Head of caudate nucleus (tissue), 42 donors: ENCODE measurements around the gene YARS1.
"Not testable (repeated sequence)": the region's sequence is repeated elsewhere in the genome, so short reads cannot be mapped to it uniquely, and the experiment has no call there.

Experiments used
- DNase-seq, 42 donors: peaks; one replicate each; pipeline versions ENCODE4 v3.0.0 to v3.0.0-alpha.2; 2020 to 2021; ENCODE audit warnings: mixed read lengths in 7 of 42
- intact Hi-C: fragments of 100-400 bp; cut with DNase I; formaldehyde crosslinking; loops from one replicate; pipeline ENCODE4 v1.15.0; 2022

YARS1 gene

DNA sequence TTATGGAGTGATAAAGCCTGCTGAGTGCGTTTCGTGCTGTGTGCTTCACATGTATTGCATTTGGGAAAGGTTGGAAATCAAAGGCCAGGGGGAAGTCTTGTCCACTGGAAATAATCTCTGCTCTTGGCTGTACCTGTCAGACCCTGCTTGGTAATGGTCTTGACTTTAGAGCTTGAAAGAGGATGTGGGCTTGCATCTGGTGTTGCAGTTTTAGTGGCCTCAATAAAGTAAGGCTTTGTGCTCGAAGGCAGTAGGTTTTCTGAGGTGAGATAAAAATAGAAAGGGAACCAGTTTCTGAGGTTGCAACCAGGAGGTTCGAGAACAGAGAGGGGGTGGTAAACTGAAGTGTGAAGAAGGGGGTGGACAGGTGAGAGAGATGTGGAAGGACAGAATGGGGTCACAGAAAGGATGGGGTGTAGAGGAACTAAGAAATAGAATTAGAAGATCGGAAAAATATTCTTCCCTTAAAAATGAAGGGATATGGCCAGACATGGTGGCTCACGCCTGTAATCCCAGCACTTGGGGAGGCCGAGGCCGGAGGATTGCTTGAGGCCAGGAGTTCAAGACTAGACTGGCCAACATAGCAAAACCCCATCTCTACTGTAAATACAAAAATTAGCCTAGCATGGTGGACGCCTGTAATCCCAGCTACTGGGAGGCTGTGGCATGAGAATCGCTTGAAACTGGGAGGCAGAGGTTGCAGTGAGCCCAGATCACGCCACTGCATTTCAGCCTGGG lies 1.8 kb upstream of the YARS1 start:
- peak in 30 of 42 donors; percentile 22 to 84 (median 58) for DNase-seq
- intact Hi-C loops, result loop anchor here (5.0 kb wide), 1 partner anchor 53 kb away; the partner anchor contains the start of gene FNDC5

DNA sequence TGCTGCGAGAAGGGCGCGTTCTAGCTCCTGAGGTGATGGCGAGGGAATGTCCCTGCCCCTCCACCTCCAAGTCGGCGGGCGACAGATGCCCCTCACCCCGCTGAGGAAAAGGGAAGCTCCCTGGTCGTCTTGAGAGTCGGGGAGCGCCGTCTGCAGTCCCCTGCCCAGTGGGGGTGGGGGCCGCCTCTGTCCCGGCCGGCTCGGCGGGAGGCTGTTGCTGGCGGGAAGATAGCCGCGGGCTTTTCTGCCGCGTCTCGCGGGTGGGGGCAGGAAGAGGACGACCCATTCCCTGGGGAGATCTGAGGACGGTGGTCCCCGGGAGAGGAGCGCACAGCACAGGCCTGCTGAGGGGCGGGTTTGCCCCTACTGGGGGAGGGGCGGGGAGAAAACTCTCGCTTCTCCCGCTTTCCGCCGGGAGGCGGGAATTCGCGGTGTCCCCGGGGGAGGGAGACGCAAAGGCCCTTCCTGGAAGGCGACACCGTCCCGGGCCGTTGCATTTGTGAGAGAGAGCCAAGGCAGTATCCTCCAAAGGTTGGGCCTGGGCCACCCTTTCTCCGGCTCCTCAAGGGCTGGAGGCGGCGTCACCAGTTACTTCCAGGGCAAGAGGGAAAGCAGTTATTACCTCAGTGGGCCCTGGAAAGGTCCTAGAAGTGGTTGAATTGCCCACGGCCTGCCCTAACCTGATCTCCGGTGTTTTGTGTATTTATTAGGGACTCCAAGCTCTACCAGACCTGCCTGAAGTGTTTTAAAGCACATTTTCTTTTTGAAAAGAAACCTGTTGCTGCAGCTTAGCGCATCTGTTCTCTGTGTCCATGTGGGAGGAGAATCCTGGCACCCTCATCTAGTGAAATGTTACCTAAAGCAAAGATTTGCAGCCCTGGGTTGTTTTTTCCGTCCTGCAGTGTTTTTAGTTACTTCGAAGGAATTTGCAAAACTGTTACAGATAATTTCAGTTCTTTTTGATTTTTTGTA lies 943 bp upstream of the YARS1 start:
- DNase-seq, result peak; percentile 11 to 84 (median 62)
- intact Hi-C loops, result loop anchor here (5.0 kb wide), 1 partner anchor 54 kb away; the partner anchor contains the start of gene FNDC5

DNA sequence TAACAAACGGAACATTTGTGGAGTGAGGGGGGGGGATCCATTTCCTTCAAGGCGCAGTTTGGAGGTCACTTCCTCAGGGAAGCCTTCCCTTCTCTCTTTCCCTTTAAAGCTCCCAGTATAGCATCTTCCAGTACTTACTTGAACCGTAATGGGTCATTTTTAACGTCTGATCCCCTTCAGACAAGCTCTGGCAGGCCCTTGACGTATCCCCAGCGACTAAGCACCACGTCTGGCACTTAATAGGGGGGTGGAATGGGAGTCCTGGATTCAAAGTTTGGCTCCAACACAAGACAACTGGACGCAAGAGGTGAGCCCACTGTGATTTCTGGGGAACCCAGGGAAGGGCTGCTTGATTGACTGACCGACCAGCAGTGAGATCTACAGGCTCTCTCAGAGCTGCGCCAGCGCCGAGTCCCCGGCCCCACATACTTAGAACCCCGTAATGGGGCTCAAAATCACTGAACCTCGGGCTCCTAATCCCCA lies 441 bp downstream of the YARS1 start:
- peak in 6 of 42 donors; percentile 10 to 42 (median 19) for DNase-seq
- intact Hi-C loops, result loop anchor here (5.0 kb wide), 1 partner anchor 56 kb away; the partner anchor contains the start of gene FNDC5

DNA sequence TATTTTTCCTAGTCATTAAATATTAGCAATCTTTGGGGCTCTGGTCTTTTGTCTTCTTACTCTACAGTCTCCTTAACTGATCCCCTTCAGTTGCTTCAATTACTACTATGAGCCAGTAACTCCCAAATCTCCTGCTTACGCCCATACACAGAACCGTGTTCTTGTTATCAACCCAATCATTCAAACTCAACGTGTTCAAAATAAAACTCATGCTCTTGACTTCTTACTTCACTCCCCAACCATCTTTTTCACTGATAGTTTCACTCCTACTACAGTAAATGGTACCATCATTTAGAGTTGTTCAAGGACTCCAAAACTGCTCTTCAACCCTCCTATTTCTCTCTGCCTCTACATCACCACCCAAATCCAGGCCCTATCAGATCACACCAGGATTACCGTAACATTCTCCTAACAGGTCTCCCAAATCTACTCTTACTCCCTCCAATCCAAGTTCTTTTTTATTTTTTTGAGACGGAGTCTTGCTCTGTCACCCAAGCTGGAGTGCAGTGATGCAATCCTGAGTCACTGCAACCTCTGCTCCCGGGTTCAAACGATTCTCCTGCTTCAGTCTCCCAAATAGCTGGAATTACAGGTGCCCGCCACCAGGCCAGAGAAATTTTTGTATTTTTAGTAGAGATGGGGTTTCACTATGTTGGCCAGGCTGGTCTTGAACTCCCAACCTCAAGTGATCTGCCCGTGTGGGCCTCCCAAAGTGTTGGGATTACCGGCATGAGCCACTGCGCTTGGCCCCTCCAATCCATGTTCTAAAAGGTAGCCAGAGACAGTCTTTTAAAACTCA lies 3.0 kb downstream of the YARS1 start:
- no peak for DNase-seq
- intact Hi-C loops, result no loop called here

DNA sequence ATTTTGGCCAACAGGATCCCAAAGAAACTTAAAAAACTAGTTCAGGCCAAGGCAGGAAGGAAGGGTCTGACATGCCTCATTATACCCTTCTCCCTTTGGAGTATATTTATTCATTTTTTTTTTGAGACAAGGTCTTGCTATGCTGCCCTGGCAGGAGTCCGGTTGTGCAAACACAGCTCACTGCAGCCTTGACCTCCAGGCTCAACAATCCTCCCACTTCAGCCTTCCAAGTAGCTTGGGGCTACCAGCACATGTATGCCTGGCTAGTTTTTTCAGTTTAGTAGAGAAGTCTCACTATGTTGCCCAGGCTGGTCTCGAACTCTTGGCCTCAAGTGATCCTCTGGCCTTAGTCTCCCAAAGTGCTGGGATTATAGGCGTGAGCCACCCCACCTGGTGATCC lies 5.2 kb downstream of the YARS1 start:
- intact Hi-C loops, result no loop called here

DNA sequence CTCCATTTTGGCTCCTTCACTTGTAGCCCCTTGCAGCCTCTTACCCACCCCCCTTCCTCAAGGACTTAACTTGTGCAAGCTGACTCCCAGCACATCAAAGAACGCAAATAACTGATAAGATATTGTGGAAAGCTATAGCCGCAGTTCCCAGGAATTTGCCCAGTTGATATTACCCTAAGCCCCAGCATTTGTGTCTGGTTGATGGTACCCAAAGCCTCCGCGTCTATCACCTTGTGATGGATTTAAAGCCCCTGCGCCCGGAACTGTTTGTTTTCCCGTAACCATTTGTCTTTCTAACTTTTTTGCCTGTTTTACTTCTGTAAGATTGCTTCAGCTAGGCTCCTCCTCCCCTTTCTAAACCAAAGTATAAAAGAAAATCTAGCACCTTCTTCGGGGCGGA lies 5.9 kb downstream of the YARS1 start:
- DNase-seq, result no peak
- intact Hi-C loops, result no loop called here

More for the DNA sequence above, 5.2 kb downstream of the YARS1 start:
- no peak for DNase-seq

DNA sequence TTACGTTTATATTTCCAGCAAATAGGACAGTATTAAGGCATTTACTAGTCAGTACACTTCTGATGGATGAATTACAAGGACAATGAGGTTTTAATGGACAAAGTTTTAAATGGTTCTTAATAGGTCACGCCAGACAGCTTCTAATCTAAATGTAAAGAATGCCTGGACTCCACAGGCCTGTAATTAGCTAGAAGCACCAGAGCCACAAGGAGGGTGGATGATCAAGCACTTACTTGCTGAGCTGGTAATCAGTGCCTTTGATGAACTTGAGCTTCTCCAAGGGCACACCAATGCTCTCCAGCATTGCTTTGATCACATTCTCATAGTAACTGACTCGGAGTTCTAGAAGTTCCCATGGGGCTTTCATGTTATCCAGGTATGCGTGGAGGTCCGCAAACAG lies 6.8 kb downstream of the YARS1 start:
- intact Hi-C loops, result no loop called here
- no peak for DNase-seq

DNA sequence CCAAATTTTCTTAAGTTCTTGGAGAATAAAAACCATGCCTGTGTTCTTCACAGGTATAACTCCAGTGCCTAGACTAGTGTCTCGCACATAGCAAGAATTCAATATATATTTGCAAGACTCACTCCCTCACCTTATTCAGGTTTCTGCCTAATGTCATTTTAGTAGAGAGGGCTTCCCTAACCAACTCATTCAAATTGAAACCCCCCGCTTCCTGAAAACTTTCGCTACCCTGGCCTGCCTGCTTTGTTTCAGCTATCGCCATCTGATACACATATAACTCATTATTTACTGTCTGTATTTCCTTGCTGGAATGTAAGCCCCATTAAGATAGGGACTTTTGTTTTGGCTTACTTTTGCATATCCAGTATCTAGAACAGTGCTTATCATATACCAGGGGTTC lies 8.6 kb downstream of the YARS1 start:
- DNase-seq, result no peak
- intact Hi-C loops, result no loop called here

DNA sequence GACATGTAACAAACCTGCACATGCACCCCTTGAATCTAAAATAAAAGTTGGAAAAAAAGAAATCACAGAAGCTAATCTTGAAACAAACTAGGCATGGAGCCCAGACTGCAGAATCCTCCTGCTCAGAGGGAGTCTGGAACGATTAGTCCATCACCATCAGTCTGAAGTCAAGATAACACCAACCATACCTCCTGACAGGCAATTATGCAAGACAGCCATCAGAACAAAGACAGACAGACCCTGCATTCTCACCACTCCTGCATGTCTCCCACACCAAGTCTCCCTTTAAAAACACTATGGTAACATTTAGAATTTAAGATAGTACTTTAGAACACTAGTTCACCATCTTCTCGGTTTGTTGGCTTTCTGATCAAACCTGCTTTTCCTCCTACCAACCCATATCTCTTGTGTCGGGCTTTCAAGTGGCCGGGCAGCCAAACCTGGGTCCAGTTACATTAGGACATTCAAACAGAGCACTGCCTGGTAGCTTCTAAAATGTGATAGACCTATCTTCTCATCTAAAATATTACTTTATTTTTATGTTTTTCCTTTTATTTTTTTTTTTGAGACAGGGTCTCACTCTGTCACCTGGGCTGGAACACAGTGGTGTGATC lies 10.1 kb downstream of the YARS1 start:
- peak in 11 of 42 donors; percentile 10 to 62 (median 45) for DNase-seq

DNA sequence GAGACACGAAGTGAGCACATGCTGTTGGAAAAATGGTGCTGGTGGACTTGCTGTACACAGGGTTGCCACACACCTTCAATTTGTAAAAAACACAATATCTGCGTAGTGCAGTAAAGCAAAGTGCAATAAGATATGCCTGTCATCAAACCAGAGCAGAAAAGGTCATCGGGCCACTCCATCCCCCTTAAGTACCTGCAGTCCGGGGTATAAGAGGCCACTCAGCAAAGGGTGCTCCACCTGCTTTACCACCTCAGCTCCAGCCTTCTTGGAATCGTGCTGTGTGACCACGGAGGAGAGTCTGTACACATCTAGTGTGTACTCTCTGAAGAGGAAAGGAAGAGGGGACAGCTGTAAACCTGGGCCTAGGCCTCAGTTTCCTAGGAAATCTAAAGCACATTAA lies 10.9 kb downstream of the YARS1 start:
- no peak for DNase-seq
- intact Hi-C loops, result no loop called here

More for the DNA sequence above, 10.1 kb downstream of the YARS1 start:
- intact Hi-C loops, result no loop called here

DNA sequence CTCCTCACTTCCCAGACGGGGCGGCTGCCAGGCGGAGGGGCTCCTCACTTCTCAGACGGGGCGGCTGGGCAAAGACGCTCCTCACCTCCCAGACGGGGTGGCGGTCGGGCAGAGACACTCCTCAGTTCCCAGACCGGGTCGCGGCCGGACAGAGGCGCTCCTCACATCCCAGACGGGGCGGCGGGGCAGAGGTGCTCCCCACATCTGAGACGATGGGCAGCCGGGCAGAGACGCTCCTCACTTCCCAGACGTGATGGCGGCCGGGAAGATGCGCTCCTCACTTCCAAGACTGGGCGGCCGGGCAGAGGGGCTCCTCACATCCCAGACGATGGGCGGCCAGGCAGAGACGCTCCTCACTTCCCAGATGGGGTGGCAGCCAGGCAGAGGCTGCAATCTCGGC lies 12.7 kb downstream of the YARS1 start:
- DNase-seq, intact Hi-C loops: not testable (repeated sequence)

DNA sequence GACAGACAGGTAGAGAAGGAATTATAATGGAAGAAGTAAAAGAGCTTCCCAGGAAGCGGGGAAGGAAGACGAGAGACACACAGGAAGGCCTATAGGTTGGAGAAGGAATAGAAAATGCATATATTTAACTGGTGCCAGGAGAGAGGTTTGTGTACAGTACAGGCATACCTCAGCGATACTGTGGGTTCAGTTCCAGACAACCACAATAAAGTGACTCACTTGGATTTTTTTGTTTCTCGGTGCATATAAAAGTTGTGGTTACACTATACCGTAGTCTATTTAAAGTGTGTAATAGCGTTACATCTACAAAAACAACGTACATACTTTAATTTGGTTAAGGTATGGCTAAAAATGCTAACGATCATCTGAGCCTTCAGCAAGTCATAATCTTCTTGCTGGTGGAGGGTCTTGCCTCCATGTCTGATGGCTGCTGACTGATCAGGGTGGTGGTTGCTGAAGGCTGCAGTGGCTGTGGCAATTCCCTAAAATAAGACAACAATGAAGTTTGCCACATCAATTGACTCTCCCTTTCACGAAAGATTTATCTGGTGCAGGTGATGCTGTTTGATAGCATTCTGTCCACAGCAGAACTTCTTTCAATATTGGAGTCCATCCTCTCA lies 16.0 kb downstream of the YARS1 start:
- no peak for DNase-seq
- intact Hi-C loops, result no loop called here

DNA sequence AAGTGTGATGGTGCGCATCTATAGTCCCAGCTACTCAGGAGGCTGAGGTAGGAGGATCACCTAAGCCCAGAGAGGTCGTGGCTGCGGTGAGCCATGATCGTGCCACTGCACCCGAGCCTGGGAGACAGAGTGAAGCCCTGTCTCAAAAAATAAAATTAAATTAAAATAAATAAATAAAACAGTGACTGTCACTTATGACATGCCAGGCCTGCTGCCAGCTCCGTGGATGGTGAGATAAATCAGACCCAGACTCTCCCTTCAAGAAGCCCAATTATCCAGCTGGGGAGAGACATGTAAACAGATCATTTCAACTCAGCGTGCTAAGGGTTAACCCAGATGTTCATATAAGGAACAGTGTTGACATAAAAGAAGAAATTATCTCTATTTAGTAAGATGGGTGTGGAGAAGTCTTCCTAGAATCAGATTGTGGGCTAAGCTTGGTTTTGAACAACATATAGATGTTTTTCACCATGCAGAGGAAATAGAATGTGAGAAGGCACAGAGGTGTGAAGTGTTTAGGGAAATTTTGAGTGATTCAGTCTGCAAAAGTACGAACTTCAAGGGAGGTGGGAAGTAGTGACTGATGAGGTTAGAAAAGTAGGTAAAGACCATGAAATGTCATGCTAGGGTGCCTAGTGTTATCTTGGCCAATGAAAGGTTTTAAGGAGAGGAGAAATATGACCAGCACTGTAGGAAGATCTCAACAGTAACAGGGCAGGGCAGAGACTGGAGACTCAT lies 18.3 kb downstream of the YARS1 start:
- no peak for DNase-seq
- intact Hi-C loops, result no loop called here

DNA sequence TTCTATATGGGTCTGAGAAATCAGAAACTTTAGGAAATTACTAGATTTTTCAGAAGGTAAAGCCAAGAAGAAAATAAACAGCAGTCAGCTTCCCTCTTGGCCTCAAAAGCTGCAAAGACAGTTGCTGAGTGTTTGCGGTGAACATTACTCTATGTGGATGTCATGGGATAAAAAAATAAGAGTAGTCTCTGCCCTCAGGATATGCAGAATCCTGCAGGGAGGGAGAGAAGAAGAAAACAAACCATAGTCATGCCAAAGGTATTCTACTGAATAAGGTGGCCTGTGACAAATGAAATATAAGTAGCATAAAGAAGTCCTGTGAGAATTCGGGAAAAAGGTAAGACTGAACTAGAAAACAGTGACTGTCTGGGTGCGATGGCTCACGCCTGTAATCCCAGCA lies 19.0 kb downstream of the YARS1 start:
- intact Hi-C loops, result no loop called here
- DNase-seq, result no peak

DNA sequence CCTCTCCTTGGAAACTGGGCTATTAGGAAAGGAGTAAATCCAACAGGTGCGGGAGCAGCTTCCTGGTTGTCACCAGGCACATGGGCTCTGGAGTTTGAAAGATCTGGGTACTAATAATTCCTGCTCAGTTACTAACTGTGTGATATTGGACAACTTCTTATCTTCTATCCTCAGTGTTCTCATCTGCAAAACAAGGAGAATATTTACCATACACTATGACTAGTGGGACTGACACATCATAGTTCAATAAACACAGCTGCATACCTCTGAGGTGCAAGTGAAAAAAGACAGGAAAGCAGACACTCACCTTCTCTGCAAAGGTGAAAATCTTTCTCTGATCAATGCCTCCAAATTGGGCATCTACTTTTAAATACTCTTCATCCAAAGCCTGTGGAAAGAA lies 19.7 kb downstream of the YARS1 start:
- DNase-seq, result no peak
- intact Hi-C loops, result no loop called here

DNA sequence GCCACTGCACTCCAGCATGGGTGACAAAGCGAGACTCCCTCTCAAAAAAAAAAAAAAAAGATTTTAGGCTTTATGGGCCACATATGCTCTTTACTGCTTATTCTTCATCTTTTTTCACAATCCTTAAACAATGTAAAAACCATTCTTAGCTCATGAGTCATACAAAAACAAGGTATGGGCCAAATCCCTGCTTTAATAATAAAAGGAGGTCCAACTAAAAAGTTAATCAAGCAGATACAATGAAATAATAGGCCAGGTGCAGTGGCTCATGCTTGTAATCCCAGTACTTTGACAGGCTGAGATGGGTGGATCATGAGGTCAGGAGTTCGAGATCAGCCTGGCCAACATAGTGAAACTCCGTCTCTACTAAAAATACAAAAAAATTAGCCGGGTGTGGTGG lies 21.4 kb downstream of the YARS1 start:
- DNase-seq, intact Hi-C loops: not testable (repeated sequence)

DNA sequence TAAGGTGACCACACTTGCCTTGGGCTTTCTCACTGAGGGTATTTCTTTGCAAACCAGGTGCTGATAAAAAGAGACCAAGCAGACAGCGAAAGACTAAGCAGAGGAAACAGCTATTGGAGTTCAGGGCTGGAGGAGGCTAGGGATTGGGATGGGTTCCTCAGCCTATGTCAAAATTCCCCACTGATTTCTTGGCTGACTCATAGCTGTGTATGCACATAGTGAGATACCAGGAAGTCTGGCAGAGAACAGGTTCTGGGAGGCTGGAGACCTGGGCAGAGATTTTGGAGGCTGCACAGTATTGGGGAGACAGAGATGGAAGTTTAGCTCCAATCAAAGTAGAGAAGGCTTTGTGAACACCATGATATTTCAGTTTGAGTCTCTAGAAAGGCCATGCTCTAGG lies 25.3 kb downstream of the YARS1 start:
- intact Hi-C loops, result no loop called here
- DNase-seq, result no peak
